Measurements from ENCODE around the gene CNTD1. TPM values are rescaled to one million over a fixed set of nuclear protein-coding genes. Genes with fewer than 3 reads are reported as not detected.
"Not testable (repeated sequence)": the region's sequence is repeated elsewhere in the genome, so short reads cannot be mapped to it uniquely, and the experiment has no call there.

The CNTD1 gene
- total RNA-seq, 2 experiments from 2014 or later, result not detected

- Mint-ChIP-seq H3K4me1 (ENCODE audit: low read depth) (peaks cover 16% of the 10 kb centered on the region), H3K9me3 (no peaks in the 10 kb centered on the region), H3K4me3 (no peak overlapping the region), H3K27me3 (peaks cover 1% of the 10 kb centered on the region), H3K27ac (no peak overlapping the region), H3K36me3 (peaks cover 11% of the 10 kb centered on the region)
- ChIA-PET POLR2A (no interaction called here), CTCF (no interaction called here)
- DNase-seq, result no peak
- intact Hi-C loops (cut with micrococcal nuclease), result loop anchor here (5.0 kb wide), 1 partner anchor 133 kb away; the partner anchor contains the start of genes PTGES3L and RUNDC1
Observed at GRCh38 chr17:42849451-42850181, 51.0 kb downstream of the CNTD1 start.

- Mint-ChIP-seq H3K27me3 (peaks cover 1% of the 10 kb centered on the region), H3K27ac (no peak within 1 kb of the TSS), H3K9me3 (no peaks in the 10 kb centered on the region), H3K4me1 (ENCODE audit: low read depth) (peaks cover 8% of the 10 kb centered on the region), H3K36me3 (peaks cover 3% of the 10 kb centered on the region), H3K4me3 (no peak within 1 kb of the TSS)
- POLR2A ChIA-PET, result no interaction called here
- no peak for DNase-seq
- CTCF ChIA-PET, result no interaction called here
- intact Hi-C loops (cut with micrococcal nuclease), result no loop called here
Observed at GRCh38 chr17:42850954-42851353, 52.3 kb downstream of the CNTD1 start, which contains the start of gene AOC3. Gene AOC3 (plus strand): TSS chr17:42851199. CDS start chr17:42851344, 145 bp downstream.

- H3K4me1 Mint-ChIP-seq (ENCODE audit: low read depth); H3K36me3 Mint-ChIP-seq; H3K27ac Mint-ChIP-seq; intact Hi-C loops (cut with micrococcal nuclease); POLR2A ChIA-PET; H3K27me3 Mint-ChIP-seq; H3K4me3 Mint-ChIP-seq; H3K9me3 Mint-ChIP-seq; CTCF ChIA-PET; DNase-seq: not testable (repeated sequence)
Observed at GRCh38 chr17:42851371-42852240, 52.9 kb downstream of the CNTD1 start.

GRCh38 chr17:42852351-42852750 is 53.7 kb downstream of the CNTD1 start:
- no peak for DNase-seq
- H3K27ac Mint-ChIP-seq, result no peak overlapping the region
- intact Hi-C loops (cut with micrococcal nuclease), result no loop called here
- no peaks in the 10 kb centered on the region for H3K9me3 Mint-ChIP-seq
- H3K4me3 Mint-ChIP-seq, result no peak overlapping the region
- H3K27me3 Mint-ChIP-seq, result peaks cover 1% of the 10 kb centered on the region
- peaks cover 3% of the 10 kb centered on the region for H3K36me3 Mint-ChIP-seq
- no peaks in the 10 kb centered on the region for H3K4me1 Mint-ChIP-seq (ENCODE audit: low read depth)
- POLR2A ChIA-PET, result no interaction called here
- CTCF ChIA-PET, result no interaction called here

GRCh38 chr17:42853004-42853403 is 54.3 kb downstream of the CNTD1 start:
- intact Hi-C loops (cut with micrococcal nuclease), result no loop called here
- no peak for DNase-seq
- H3K27ac Mint-ChIP-seq, result no peak overlapping the region
- CTCF ChIA-PET, result no interaction called here
- peaks cover 1% of the 10 kb centered on the region for H3K27me3 Mint-ChIP-seq
- POLR2A ChIA-PET, result interaction anchor here (0.6 kb wide), 1 partner anchor 28 kb away, joined by 3 read pairs; no protein-coding TSS in a partner anchor
- H3K4me3 Mint-ChIP-seq, result no peak overlapping the region
- H3K4me1 Mint-ChIP-seq (ENCODE audit: low read depth), result no peaks in the 10 kb centered on the region
- H3K9me3 Mint-ChIP-seq, result no peaks in the 10 kb centered on the region
- peaks cover 3% of the 10 kb centered on the region for H3K36me3 Mint-ChIP-seq

GRCh38 chr17:42853597-42853967 is 54.9 kb downstream of the CNTD1 start:
- intact Hi-C loops (cut with micrococcal nuclease), result no loop called here
- ChIA-PET POLR2A (interaction anchor here (0.6 kb wide), 1 partner anchor 28 kb away, joined by 3 read pairs; no protein-coding TSS in a partner anchor), CTCF (no interaction called here)
- Mint-ChIP-seq H3K9me3 (no peaks in the 10 kb centered on the region), H3K27ac (no peak overlapping the region), H3K4me3 (no peak overlapping the region), H3K4me1 (ENCODE audit: low read depth) (no peaks in the 10 kb centered on the region), H3K27me3 (peaks cover 1% of the 10 kb centered on the region), H3K36me3 (peaks cover 3% of the 10 kb centered on the region)
- DNase-seq, result no peak

- H3K4me3 Mint-ChIP-seq, result no peak overlapping the region
- H3K27ac Mint-ChIP-seq, result no peak overlapping the region
- intact Hi-C loops (cut with micrococcal nuclease), result no loop called here
- H3K36me3 Mint-ChIP-seq, result peaks cover 3% of the 10 kb centered on the region
- no peaks in the 10 kb centered on the region for H3K4me1 Mint-ChIP-seq (ENCODE audit: low read depth)
- H3K9me3 Mint-ChIP-seq, result no peaks in the 10 kb centered on the region
- POLR2A ChIA-PET, result interaction anchor here (0.6 kb wide), 1 partner anchor 29 kb away, joined by 3 read pairs; no protein-coding TSS in a partner anchor
- H3K27me3 Mint-ChIP-seq, result peaks cover 1% of the 10 kb centered on the region
- CTCF ChIA-PET, result no interaction called here
- no peak for DNase-seq
Observed at GRCh38 chr17:42853968-42854790, 55.5 kb downstream of the CNTD1 start.

GRCh38 chr17:42855048-42855596 is 56.5 kb downstream of the CNTD1 start:
- Mint-ChIP-seq H3K36me3 (peaks cover 3% of the 10 kb centered on the region), H3K27me3 (peaks cover 1% of the 10 kb centered on the region), H3K27ac (no peak overlapping the region), H3K4me3 (no peak overlapping the region), H3K9me3 (no peaks in the 10 kb centered on the region), H3K4me1 (ENCODE audit: low read depth) (no peaks in the 10 kb centered on the region)
- intact Hi-C loops (cut with micrococcal nuclease), result no loop called here
- ChIA-PET POLR2A (no interaction called here), CTCF (no interaction called here)
- no peak for DNase-seq

- H3K4me3 Mint-ChIP-seq; H3K4me1 Mint-ChIP-seq (ENCODE audit: low read depth); H3K36me3 Mint-ChIP-seq; DNase-seq; H3K27ac Mint-ChIP-seq; H3K9me3 Mint-ChIP-seq; POLR2A ChIA-PET; CTCF ChIA-PET; H3K27me3 Mint-ChIP-seq; intact Hi-C loops (cut with micrococcal nuclease): not testable (repeated sequence)
Observed at GRCh38 chr17:42856093-42856492, 57.4 kb downstream of the CNTD1 start.

- CTCF ChIA-PET; H3K27me3 Mint-ChIP-seq; H3K27ac Mint-ChIP-seq; H3K36me3 Mint-ChIP-seq; DNase-seq; intact Hi-C loops (cut with micrococcal nuclease); H3K4me1 Mint-ChIP-seq (ENCODE audit: low read depth); POLR2A ChIA-PET; H3K9me3 Mint-ChIP-seq; H3K4me3 Mint-ChIP-seq: not testable (repeated sequence)
Observed at GRCh38 chr17:42856516-42856915, 57.9 kb downstream of the CNTD1 start.

- peaks cover 3% of the 10 kb centered on the region for H3K36me3 Mint-ChIP-seq
- peaks cover 1% of the 10 kb centered on the region for H3K27me3 Mint-ChIP-seq
- intact Hi-C loops (cut with micrococcal nuclease), result no loop called here
- ChIA-PET CTCF (no interaction called here), POLR2A (no interaction called here)
- no peaks in the 10 kb centered on the region for H3K9me3 Mint-ChIP-seq
- H3K27ac Mint-ChIP-seq, result no peak overlapping the region
- no peak overlapping the region for H3K4me3 Mint-ChIP-seq
- H3K4me1 Mint-ChIP-seq (ENCODE audit: low read depth), result no peaks in the 10 kb centered on the region
- DNase-seq, result no peak
Observed at GRCh38 chr17:42857389-42857788, 58.7 kb downstream of the CNTD1 start.
